GM19099 (cell line): ENCODE measurements around the gene RHBDD1.

Experiments
- POLR2A ChIP-seq: IDR thresholded peaks from 3 replicates; pipeline ENCODE4 v1.6.1; 2011; ENCODE audit warnings: low read depth; ENCODE audit not compliant: insufficient read length; ENCODE audit errors: extremely low read depth

Gene RHBDD1

GRCh38 chr2:226855787-226856186, 19.9 kb downstream of the RHBDD1 start:
- TF ChIP-seq POLR2A, result no peak

GRCh38 chr2:226860087-226860486, 24.2 kb downstream of the RHBDD1 start:
- no peak for TF ChIP-seq POLR2A

DNA sequence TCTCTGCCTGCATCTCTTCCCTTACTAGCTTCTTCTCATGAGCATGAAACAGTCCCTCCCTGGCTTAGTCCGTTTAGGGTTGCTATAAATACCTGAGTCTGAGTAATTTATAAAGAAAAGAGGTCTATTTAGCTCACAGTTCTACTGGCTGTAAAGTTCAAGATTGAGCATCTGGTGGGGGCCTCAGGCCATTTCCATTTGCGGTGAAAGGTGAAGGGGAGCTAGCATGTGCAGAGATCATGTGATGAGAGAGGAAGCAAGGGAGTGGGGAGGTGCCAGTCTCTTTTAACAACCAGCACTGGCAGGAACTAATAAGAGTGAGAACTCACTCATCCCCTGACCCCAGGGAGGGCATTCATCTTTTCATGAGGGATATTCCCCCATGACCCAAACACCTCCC, 26.8 kb downstream of the RHBDD1 start:
- TF ChIP-seq POLR2A, result no peak

- TF ChIP-seq POLR2A, result no peak
These were observed 29.4 kb downstream of the RHBDD1 start for GRCh38 chr2:226865273-226865672.

DNA sequence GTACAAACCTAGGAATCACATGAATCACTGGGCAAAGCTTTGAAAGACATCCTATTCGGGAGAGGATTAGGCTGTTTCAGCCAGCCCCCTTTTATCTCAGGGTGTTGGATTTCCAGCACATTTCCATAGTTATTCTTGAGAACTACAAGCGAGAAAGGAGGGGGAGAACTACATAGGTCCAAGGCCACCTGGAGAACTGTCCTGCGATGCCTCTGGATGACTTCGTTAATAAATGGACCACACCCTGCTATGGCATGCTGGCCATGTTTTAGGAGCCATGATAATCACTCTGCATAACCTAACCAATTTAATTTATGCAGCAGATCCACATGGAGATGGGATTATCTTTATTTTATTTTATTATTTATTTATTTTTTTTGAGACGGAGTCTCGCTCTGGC, 29.9 kb downstream of the RHBDD1 start:
- no peak for TF ChIP-seq POLR2A

DNA sequence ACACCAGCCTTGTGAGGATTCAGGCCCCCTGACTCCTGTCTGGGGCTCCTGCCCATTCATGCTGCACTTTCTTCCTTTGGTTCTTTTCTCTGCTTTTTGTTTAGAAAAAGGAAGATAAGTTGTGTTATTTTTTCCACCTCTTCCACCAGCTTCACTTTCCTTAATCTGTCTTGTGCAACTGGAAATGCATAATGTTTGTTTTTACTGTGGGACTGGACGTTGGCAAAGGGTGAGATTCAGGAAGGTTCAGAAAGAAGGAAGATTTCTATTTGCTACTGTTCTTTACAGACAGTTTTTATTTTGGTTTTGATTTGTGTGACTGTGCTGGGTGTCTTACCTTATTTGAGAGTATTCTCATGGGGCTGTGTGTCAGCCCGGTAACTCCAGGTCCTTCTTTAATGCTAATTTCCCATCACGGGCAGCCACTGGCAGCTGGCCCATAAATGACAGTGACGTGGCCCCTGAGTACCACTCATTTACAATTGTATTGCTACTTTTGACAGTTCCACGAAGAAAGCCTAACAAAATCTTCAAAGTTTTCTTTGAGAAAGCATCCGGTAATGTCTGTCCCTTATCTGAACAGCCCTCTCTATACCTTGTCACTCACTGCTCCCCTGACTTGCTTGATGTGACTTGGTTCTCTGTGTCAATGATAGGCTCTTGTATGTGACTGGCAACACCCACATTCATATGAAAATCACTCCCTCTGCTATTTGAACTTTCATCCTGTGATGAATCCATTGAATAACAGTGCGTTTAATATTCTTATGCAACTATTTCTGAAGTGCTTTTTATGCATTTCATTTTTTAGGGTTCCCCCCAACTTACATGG, 32.7 kb downstream of the RHBDD1 start:
- TF ChIP-seq POLR2A, result no peak

DNA sequence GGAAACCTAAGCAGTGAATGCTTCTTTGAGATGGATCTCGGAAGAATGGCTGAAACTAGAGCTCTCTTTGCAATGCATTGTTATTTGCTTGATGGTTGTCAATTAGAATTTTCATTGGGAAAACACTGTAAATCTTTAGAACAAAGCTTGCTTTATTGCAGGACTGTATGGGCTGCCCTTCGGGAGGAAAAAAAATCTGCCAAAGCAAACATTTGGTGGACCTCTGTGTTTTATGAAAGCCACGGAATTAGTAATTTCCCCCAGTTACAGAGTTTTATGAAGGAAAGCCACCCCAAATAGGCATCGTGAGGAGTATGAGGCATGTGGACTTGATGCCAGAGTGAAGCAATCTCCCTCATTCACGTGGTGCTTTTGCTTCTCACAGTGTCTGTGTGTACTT, 33.5 kb downstream of the RHBDD1 start:
- TF ChIP-seq POLR2A, result no peak

GRCh38 chr2:226873051-226873620, 37.3 kb downstream of the RHBDD1 start:
- TF ChIP-seq POLR2A, result no peak

GRCh38 chr2:226873826-226874225, 38.0 kb downstream of the RHBDD1 start:
- no peak for TF ChIP-seq POLR2A

GRCh38 chr2:226874749-226875148, 38.9 kb downstream of the RHBDD1 start:
- TF ChIP-seq POLR2A, result no peak

- no peak for TF ChIP-seq POLR2A
These were observed 39.8 kb downstream of the RHBDD1 start for GRCh38 chr2:226875438-226876225.

DNA sequence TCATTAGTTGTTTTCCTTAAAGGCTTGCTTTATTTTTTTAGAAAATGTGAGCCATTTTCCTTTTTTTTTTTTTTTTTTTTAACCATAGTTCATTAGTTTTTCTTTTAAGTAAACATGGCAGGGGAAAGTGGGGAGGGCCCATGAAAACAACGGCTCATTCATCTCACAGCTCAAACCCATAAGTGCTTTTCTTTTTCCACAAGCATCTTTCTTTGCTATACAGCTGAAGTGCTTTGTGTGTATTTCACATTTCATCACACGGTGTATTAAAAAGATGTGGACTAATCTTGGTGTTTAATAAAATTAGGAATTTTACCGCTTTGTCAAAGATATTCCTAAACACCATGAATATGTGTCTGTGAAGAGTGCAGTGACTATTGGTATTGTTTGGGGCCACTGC, 41.6 kb downstream of the RHBDD1 start:
- TF ChIP-seq POLR2A, result no peak

DNA sequence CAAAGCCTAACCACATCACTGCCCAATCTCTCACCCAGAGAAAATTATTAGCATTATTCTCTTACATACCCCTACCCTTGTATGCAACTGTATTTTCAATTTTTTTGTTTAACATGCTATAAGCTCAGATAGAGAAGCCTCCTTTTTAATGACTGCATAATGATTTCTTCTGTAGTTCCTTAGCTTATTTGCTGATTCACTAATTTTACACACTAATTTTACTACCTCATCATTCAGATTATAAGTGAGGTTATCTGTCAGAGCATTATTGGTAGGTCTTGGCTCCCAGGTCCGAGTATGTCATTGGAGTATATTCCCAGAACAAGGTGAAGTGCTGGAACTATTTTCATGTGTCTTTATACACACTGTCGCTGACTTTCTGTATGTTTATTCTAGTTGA, 45.4 kb downstream of the RHBDD1 start:
- TF ChIP-seq POLR2A, result no peak

DNA sequence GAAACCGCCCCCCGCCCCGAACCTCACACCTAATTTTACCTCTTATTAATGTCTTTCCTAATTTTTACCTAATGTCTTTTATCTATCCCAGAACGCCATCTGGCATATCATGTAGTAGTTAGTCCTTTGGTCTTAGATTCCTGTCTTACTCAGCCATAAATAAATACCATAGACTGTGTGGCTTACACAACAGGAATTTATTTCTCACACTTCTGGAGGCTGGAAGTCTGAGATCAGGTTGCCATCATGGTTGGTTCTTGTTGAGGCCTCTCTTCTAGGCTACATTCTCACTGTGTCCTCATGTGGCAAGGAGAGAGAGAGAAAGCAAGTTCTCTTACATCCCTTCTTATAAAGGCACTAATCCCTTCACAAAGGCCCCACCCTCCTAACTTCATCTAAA, 46.8 kb downstream of the RHBDD1 start:
- TF ChIP-seq POLR2A, result no peak

GRCh38 chr2:226883296-226883795, 47.5 kb downstream of the RHBDD1 start:
- no peak for TF ChIP-seq POLR2A

DNA sequence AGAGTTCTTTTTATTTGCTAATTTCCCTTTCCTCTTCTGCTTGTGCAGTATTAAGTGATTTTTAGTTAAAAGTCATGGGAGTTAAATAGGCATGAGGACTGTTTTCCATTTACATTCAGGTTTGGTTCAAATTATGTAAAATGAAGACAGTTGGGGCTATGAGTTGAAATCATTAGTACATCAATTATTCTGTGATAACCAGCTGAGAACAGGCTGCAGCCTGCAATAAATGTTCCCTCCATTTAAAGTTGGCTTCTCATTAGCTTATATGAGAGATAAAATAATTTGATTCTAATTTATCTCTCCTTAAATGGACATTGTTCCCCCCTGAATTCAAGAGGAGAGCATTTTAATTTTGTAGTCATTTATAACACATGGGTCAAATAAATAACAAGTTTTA, 48.3 kb downstream of the RHBDD1 start:
- TF ChIP-seq POLR2A, result no peak

- TF ChIP-seq POLR2A, result no peak
These were observed 50.0 kb downstream of the RHBDD1 start for GRCh38 chr2:226885769-226886435.
